Measurements from ENCODE around the gene FHOD3. TPM values are rescaled to one million over a fixed set of nuclear protein-coding genes. Genes with fewer than 3 reads are reported as not detected.

FHOD3 gene
- total and polyA plus RNA-seq, 4 donors: 0.57 to 1.3 (median 1.2) TPM; not detected in 1

DNA sequence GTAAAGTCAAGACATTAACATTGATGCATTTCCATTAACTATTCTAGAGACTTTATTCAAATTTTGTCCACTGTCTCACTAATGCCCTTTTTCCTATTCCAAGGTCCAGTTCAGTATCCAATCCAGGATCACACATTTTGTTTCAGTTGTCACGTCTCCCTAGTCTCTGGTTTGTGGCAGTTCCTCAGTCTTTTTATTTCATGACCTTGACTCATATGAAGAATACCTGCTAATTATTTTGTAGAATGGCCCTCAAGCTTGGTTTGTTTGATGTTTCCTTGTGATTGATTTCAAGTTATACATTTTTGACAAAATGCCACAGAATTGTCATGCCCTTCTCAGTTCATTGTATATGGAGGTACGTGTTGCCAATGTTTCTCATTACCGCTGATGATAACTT lies 145.2 kb downstream of the FHOD3 start:
- no peak overlapping the region for H3K9ac ChIP-seq (ENCODE audit: low read depth in 1 of 2, low read length in 2 of 2)
- 83% methylated on average over 3 of the region's 3 CpGs for WGBS
- H3K4me3 ChIP-seq (ENCODE audit: low read depth in 1 of 3, low read length in 3 of 3): no peak overlapping the region
- peaks cover 0 to 3% (median 0%) of the 10 kb centered on the region in 4 donors for H3K4me1 ChIP-seq (ENCODE audit: control insufficient read depth in 4 of 4, insufficient read depth in 4 of 4, low read length in 3 of 4)
- H3K27me3 ChIP-seq (ENCODE audit: control insufficient read depth in 4 of 4, insufficient read depth in 4 of 4, low read length in 3 of 4): peaks cover 0 to 2% (median 0%) of the 10 kb centered on the region in 4 donors
- H3K27ac ChIP-seq (ENCODE audit: low read depth in 1 of 2, low read length in 2 of 2): no peak overlapping the region
- DNase-seq (ENCODE audit: low spot score): no peak
- H3K9me3 ChIP-seq (ENCODE audit: control insufficient read depth in 4 of 4, low read length in 3 of 4): peaks cover 0 to 1% (median 0%) of the 10 kb centered on the region in 4 donors
- H3K36me3 ChIP-seq (ENCODE audit: control insufficient read depth in 4 of 4, insufficient read depth in 3 of 4, low read depth in 1 of 4, low read length in 3 of 4): no peaks in the 10 kb centered on the region
- TF ChIP-seq RAD21 (IDR thresholded peaks at IDR 0.05) (no peak), YY1 (IDR thresholded peaks at IDR 0.05) (no peak), JUND (IDR thresholded peaks at IDR 0.05) (no peak), FOXA2 (IDR thresholded peaks at IDR 0.05) (no peak), ATF3 (IDR thresholded peaks at IDR 0.05) (no peak), EGR1 (IDR thresholded peaks at IDR 0.05; ENCODE audit: low read depth in 2 of 2) (no peak), FOXA1 (IDR thresholded peaks at IDR 0.05) (no peak), NR2F2 (IDR thresholded peaks at IDR 0.05) (no peak), SP1 (IDR thresholded peaks at IDR 0.05) (no peak), HNF4G (IDR thresholded peaks at IDR 0.05) (no peak), GABPA (IDR thresholded peaks at IDR 0.05 in 1 of 2, conservative IDR thresholded peaks at IDR 0.05 in 1 of 2) (no peak), TAF1 (conservative IDR thresholded peaks at IDR 0.05) (no peak), HNF4A (conservative IDR thresholded peaks at IDR 0.05) (no peak), CTCF (IDR thresholded peaks at IDR 0.05; ENCODE audit: low read depth, low read length, missing input control) (no peak), RXRA (IDR thresholded peaks at IDR 0.05) (no peak)
- TF ChIP-seq, protein P1, sequence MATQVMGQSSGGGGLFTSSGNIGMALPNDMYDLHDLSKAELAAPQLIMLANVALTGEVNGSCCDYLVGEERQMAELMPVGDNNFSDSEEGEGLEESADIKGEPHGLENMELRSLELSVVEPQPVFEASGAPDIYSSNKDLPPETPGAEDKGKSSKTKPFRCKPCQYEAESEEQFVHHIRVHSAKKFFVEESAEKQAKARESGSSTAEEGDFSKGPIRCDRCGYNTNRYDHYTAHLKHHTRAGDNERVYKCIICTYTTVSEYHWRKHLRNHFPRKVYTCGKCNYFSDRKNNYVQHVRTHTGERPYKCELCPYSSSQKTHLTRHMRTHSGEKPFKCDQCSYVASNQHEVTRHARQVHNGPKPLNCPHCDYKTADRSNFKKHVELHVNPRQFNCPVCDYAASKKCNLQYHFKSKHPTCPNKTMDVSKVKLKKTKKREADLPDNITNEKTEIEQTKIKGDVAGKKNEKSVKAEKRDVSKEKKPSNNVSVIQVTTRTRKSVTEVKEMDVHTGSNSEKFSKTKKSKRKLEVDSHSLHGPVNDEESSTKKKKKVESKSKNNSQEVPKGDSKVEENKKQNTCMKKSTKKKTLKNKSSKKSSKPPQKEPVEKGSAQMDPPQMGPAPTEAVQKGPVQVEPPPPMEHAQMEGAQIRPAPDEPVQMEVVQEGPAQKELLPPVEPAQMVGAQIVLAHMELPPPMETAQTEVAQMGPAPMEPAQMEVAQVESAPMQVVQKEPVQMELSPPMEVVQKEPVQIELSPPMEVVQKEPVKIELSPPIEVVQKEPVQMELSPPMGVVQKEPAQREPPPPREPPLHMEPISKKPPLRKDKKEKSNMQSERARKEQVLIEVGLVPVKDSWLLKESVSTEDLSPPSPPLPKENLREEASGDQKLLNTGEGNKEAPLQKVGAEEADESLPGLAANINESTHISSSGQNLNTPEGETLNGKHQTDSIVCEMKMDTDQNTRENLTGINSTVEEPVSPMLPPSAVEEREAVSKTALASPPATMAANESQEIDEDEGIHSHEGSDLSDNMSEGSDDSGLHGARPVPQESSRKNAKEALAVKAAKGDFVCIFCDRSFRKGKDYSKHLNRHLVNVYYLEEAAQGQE (IDR thresholded peaks at IDR 0.05): no peak

DNA sequence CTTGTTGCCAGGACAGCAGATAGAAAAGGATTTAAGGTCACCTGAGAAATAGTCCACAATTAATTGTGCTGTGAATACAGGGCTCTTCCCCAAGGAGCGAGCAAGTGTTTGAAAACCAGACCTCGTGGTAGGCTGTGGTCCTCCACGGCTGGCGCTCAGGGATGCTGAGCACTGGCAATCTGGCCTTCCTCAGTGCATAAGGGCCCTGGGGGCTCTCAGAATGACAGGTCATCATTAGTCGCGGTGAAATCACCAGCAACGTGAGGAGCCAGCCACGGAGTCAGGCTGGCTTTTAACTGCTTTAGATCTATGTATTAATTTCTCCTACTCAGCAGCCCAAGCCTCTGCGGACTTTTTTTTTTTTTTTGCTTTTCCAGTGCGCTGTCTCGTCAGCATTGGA lies 148.5 kb downstream of the FHOD3 start:
- 83% methylated on average over 11 of the region's 11 CpGs for WGBS
- DNase-seq (ENCODE audit: low spot score): no peak
- H3K27me3 ChIP-seq (ENCODE audit: control insufficient read depth in 4 of 4, insufficient read depth in 4 of 4, low read length in 3 of 4): peaks cover 0 to 2% (median 0%) of the 10 kb centered on the region in 4 donors
- H3K4me1 ChIP-seq (ENCODE audit: control insufficient read depth in 4 of 4, insufficient read depth in 4 of 4, low read length in 3 of 4): peaks cover 0 to 1% (median 0%) of the 10 kb centered on the region in 4 donors
- no peak overlapping the region for H3K4me3 ChIP-seq (ENCODE audit: low read depth in 1 of 3, low read length in 3 of 3)
- H3K36me3 ChIP-seq (ENCODE audit: control insufficient read depth in 4 of 4, insufficient read depth in 3 of 4, low read depth in 1 of 4, low read length in 3 of 4): no peaks in the 10 kb centered on the region
- no peak overlapping the region for H3K9ac ChIP-seq (ENCODE audit: low read depth in 1 of 2, low read length in 2 of 2)
- H3K9me3 ChIP-seq (ENCODE audit: control insufficient read depth in 4 of 4, low read length in 3 of 4): peaks cover 0 to 1% (median 0%) of the 10 kb centered on the region in 4 donors
- H3K27ac ChIP-seq (ENCODE audit: low read depth in 1 of 2, low read length in 2 of 2): no peak overlapping the region
- TF ChIP-seq ZBTB33 (IDR thresholded peaks at IDR 0.05) (no peak), NR2F2 (IDR thresholded peaks at IDR 0.05) (no peak), SP1 (IDR thresholded peaks at IDR 0.05) (no peak), HNF4G (IDR thresholded peaks at IDR 0.05) (no peak), RXRA (IDR thresholded peaks at IDR 0.05) (no peak), JUND (IDR thresholded peaks at IDR 0.05) (no peak), EGR1 (IDR thresholded peaks at IDR 0.05; ENCODE audit: low read depth in 2 of 2) (no peak), RAD21 (IDR thresholded peaks at IDR 0.05) (no peak), FOXA2 (IDR thresholded peaks at IDR 0.05) (no peak), GABPA (IDR thresholded peaks at IDR 0.05 in 1 of 2, conservative IDR thresholded peaks at IDR 0.05 in 1 of 2) (no peak), YY1 (IDR thresholded peaks at IDR 0.05) (no peak), TAF1 (conservative IDR thresholded peaks at IDR 0.05) (no peak), HNF4A (conservative IDR thresholded peaks at IDR 0.05) (no peak)
- TF ChIP-seq, protein P1 (IDR thresholded peaks at IDR 0.05): no peak
- TF ChIP-seq, protein P2, sequence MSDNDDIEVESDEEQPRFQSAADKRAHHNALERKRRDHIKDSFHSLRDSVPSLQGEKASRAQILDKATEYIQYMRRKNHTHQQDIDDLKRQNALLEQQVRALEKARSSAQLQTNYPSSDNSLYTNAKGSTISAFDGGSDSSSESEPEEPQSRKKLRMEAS (IDR thresholded peaks at IDR 0.05): no peak
